Stimulated activated CD4-positive, alpha-beta T cell treated with anti-CD3 and anti-CD28 coated beads, Interleukin-12 subunit alpha, Interleukin-12 subunit beta, amount 100 ng/mL, for 4 hours (primary cell): ENCODE data around the gene SLC26A5.
"Not testable (repeated sequence)": the region's sequence is repeated elsewhere in the genome, so short reads cannot be mapped to it uniquely, and the experiment has no call there.

ENCODE experiments used
- DNase-seq: peaks from one replicate; pipeline ENCODE4 v3.0.0-alpha.2; 2020

Gene SLC26A5

GRCh38 chr7:103446049-103446520 is at the start of gene SLC26A5:
Gene SLC26A5 (minus strand): TSS chr7:103446207. CDS start chr7:103421514, 24,693 bp downstream.
- peak; percentile 11 for DNase-seq

GRCh38 chr7:103487419-103487818 is 41.4 kb upstream of the SLC26A5 start:
- no peak for DNase-seq

- DNase-seq: not testable (repeated sequence)
Observed at GRCh38 chr7:103486873-103487272, 40.9 kb upstream of the SLC26A5 start.

- DNase-seq: no peak
Observed at GRCh38 chr7:103480771-103481170, 34.8 kb upstream of the SLC26A5 start.

GRCh38 chr7:103474956-103475355 is 28.9 kb upstream of the SLC26A5 start:
- no peak for DNase-seq

- DNase-seq: no peak
Observed at GRCh38 chr7:103469095-103469948, 23.3 kb upstream of the SLC26A5 start.

GRCh38 chr7:103466814-103467213 is 20.8 kb upstream of the SLC26A5 start:
- no peak for DNase-seq

- no peak for DNase-seq
Observed at GRCh38 chr7:103462358-103462757, 16.4 kb upstream of the SLC26A5 start.

GRCh38 chr7:103447073-103447960 is 1.3 kb upstream of the SLC26A5 start:
- DNase-seq: peak; percentile 16

- peak; percentile 1 for DNase-seq
Observed at GRCh38 chr7:103445228-103446048, 569 bp downstream of the SLC26A5 start.

GRCh38 chr7:103439661-103440060 is 6.3 kb downstream of the SLC26A5 start:
- DNase-seq: no peak

GRCh38 chr7:103437623-103438022 is 8.4 kb downstream of the SLC26A5 start:
- DNase-seq: no peak

- DNase-seq: no peak
Observed at GRCh38 chr7:103432712-103433111, 13.3 kb downstream of the SLC26A5 start.

- no peak for DNase-seq
Observed at GRCh38 chr7:103425177-103425576, 20.8 kb downstream of the SLC26A5 start.

- DNase-seq: no peak
Observed at GRCh38 chr7:103423467-103424179, 22.4 kb downstream of the SLC26A5 start.

- no peak for DNase-seq
Observed at GRCh38 chr7:103420857-103421384, 25.1 kb downstream of the SLC26A5 start.

GRCh38 chr7:103418241-103418640 is 27.8 kb downstream of the SLC26A5 start:
- DNase-seq: no peak

- no peak for DNase-seq
Observed at GRCh38 chr7:103413407-103413806, 32.6 kb downstream of the SLC26A5 start.

GRCh38 chr7:103412151-103412550 is 33.9 kb downstream of the SLC26A5 start:
- no peak for DNase-seq

GRCh38 chr7:103405789-103406613 is 40.0 kb downstream of the SLC26A5 start:
- DNase-seq: not testable (repeated sequence)

GRCh38 chr7:103399687-103400086 is 46.3 kb downstream of the SLC26A5 start:
- DNase-seq: not testable (repeated sequence)
